GM18873 (cell line): ENCODE results near the gene GPR143.
"Not testable (repeated sequence)": the region's sequence is repeated elsewhere in the genome, so short reads cannot be mapped to it uniquely, and the experiment has no call there.

Source experiments
- ATAC-seq: cut with Tn5 transposase; IDR thresholded peaks from one replicate; pipeline ENCODE4 v1.9.1; 2021; ENCODE audit warnings: mild to moderate bottlenecking, moderate library complexity, moderate number of reproducible peaks; ENCODE audit not compliant: unreplicated experiment, low FRiP score

GPR143 gene

DNA sequence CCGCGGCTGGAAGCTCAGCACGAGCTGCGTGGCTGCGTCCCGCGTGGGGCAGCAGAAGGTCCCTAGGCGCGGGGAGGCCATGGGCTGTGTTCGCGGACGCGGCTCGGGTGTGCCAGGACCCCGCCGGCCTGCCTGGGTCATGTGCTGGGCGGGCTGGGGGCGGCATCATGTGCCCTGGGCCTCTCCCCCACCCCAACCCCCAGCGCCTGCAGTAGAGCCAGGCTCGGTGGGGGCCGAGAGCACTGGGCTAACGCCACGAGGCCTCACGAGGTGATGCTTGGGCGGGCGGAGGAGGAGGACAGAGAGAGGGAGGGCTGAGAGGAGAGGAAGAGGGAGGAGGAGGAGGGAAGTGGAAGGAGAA lies at the start of gene GPR143:
TSS of gene GPR143 (minus strand) at position 111 of the 361 bp plus-strand sequence. CDS start at position 81, 30 bp downstream.
- no peak for ATAC-seq

DNA sequence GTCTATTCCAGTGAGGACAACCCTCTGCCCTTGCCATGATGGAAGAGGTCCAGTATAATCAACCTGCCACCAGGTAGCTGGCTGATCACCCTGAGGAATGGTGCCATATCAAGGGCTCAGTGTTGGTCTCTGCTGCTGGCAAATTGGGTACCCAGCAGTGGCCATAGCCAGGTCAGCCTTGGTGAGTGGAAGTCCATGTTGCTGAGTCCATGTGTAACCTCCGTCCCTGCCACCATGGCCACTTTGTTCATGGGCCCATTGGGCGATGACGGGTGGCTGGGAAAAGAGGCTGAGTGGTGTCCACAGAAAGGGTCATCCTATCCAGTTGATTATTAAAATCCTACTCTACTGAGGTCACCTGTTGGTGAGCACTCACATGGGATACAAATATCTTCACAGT lies 45.4 kb upstream of the GPR143 start:
- ATAC-seq, result not testable (repeated sequence)

DNA sequence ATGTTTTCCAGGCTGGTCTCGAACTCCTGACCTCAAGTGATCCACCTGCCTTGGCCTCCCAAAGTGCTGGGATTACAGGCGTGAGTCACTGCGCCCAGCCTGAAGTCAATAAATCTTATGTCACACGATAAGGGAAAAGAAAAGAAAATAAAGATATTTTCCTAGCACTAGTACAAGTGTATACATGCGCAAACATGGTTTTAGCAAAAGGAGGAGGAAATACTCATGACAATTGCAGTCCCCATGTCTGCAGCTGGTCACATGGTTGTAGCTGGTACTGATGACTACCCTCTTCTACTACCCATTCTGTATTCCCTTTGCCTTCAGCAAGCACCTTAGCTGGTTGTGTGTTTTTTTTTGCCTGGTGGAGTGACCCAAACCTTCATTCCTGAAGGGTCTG lies 44.2 kb upstream of the GPR143 start:
- ATAC-seq, result not testable (repeated sequence)

DNA sequence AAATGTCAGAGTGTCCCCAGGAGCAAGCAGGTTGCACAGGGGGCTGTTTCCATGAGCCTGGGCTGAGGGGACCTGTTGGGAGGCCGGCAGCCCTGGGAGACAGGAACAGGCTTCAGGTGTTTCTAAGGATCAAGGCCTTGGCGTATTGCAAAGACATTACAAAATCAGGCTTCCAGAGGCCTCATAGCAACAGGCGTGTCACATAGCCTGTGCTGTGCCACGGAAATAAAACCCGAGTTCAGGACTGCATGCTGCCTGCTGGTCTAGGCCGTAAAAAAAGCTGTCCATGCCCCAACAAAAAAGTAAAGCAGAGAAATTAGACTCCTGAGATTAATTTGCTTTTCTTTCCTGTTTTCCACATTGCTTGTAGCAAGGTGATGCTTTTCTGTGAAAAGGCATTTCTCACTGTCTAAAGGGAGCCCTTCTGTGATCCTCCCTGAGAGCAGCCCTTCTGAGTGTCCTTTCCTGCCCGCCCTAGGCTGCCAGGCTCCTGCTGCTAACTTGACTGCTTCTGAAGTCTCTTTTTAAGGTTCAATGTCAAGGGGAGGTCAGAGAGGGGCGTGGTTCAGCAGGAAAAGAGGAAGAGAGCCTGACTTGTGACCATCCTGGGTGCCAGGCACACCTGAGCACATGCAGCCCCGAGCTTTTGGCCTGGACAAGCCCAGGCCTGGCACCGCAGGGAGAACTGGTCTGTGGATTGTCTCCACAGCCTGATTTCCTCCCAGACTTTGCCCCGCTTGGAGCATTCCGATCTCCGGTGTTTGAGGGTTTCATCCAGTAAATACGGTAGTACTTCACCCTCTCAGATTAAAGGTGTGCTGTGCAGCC lies 41.9 kb upstream of the GPR143 start:
- no peak for ATAC-seq

DNA sequence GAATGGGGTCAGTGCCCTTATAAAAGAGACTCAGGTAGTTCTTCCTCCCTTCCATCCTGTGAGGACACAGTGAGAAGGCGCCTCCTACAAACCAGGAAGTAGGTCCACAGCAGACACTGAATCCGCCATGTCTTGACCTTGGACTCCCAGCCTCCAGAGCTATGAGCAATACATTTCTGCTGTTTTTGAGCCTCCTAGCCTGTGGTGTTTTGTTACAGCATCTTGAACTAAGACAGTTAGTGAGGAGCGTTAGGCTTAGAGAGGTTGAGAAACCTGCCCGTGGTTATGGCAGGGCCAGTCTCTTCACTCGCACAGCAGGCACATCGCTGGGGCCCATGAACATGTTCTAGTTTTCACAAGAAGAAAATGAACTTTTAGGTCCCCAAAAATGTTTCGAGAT lies 40.3 kb upstream of the GPR143 start:
- ATAC-seq, result no peak

DNA sequence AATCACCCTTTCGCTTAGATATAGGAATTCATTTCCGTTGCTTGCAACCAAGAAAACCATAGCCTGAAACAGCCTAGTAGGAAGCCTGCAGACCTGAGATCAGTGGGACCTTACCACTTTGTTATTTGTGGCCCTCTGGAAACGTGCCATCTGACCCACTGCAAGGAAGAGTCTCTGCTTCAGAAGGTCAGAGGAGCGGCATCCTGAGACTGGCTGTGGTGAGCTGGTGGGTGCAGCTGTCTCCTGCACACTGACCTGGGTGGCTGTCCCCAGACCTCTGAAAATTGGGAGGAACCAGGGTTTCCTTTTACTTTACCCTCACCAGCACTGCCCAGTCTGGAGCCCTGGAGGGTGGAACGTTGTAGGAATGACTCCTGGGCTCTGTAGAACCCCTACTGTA lies 38.8 kb upstream of the GPR143 start:
- no peak for ATAC-seq

DNA sequence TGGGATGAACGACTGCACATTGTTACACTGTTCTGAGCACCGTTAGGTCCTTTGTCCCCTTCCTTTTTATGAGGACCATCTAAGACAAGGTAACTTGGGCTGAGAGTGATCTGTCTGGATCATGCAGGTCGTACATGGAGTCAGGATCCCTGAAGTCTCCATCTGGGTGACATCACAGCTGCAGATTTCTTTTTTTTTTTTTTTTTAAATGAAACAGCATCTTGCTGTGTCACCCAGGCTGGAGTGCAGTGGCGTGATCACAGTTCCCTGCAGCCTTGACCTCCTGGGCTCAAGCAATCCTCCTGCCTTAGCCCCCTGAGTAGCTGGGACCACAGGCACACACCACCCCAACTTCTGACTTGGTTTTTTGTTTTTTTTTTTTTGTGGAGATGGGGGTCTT lies 37.1 kb upstream of the GPR143 start:
- no peak for ATAC-seq

DNA sequence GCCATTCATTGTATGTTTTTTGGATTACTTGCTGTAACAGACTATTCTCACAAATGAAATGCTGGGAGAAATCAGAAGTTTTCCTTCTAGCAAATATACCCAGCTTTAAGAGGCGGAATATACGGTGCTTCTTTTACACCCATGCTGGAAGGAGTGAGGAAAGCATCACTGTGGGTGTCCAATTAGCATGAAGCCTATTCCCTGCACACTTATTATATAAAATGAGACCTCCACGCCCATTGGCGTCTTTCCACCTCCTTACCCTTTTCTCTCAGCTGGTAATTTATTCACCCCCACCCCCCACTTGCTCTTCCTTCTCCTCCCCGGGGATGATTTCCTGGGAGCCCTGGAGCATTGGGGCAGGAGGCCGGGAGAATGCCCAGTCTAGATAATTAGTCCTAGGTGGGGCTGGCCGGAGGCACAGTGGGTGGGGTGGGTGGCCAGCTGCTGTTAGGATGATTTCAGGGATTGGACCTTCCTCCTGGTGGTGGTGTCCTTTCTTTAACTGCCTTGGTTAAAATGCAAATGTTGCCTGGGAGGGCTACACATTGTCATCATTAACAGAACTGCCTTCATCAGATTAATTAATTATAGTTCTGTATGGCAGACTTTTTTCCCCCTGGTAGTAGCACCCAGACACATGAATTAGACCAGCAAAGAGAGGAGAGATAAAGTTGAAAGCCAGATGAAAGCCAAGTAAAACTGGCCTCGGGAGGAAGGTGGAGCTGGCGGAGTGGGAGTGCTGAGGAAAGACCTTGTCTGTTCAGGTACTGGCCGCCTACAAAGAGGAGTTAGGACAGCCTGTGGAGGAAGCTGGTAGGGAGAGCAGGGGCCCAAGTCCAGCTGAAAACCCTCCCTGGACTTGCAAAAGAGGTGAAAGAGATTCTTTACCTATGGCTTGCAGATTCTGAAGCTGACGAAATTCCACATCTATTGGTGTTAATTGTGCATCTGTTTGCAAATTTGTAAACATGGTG lies 32.0 kb upstream of the GPR143 start:
- no peak for ATAC-seq

DNA sequence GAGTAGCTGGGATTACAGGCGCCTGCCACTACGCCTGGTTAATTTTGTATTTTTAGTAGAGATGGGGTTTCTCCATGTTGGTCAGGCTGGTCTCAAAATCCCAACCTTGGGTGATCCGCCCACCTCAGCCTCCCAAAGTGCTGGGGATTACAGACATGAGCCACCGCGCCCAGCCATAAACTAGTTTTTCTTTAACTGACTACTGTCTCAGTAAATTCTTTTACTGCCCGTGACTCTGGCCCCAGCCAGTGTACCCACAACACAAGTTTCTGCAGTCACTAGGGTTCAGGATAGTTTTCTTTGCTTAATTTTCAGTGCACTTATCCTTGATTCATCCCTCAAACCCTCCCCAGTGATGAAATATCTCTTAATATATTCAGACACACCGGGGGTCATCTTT lies 28.8 kb upstream of the GPR143 start:
- no peak for ATAC-seq

DNA sequence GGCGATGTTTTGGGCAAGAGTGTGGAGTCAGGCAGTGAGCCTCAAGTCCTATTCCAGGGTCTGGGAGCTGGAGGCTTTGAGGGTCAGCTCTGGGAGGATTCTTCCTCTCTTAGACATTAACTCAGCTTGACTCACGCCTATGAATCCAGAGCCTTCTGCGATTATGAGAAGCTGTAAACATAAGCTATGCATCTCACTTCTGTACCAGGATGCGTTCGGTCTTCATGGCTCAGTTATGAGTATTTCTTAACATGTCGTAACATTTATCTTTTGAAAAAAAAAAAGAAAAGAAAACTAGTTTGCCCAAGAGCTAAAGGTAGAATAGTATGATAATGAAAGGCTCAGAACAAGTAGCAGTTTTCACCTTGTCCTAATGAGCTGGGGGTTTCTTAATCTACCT lies 25.2 kb upstream of the GPR143 start:
- ATAC-seq, result no peak

DNA sequence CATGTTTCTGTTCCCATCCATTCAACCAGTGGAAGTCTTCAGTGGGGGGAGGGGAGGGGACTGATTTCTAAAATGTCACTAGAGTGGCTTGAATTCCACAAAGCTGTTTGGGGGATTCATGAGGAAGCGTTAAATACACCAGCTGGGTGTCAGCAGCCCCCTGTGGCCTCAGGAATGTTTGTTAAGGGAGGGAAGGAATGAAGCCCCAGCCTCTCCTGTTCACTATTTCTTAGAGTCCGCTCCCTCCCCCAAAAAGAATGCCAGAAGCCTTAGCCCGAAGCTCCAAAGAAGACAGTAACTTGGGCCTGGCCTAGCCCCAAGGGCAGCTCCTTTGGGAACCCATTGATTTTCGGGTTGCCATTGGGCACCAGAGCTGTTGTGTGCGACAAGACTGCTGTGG lies 23.9 kb upstream of the GPR143 start:
- ATAC-seq, result no peak

DNA sequence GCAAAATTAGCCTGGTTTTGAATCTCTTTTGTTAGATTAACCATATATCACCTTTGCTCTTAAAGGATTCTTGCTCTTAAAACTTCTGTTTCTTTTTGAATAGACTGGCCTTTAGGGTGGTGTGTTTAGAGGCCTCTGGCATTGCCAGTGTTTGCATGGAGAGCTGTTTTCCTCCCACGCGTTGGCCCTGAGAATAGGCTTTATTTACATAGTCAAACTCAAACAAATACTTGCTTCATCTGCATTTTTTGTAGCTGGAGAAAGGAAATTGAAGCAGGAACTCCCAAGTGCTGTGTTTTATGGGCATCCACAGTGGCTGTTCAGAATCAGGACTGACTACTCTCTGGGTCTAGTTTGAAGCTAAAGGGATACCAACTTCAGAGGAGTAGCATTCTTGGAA lies 23.3 kb upstream of the GPR143 start:
- ATAC-seq, result no peak

DNA sequence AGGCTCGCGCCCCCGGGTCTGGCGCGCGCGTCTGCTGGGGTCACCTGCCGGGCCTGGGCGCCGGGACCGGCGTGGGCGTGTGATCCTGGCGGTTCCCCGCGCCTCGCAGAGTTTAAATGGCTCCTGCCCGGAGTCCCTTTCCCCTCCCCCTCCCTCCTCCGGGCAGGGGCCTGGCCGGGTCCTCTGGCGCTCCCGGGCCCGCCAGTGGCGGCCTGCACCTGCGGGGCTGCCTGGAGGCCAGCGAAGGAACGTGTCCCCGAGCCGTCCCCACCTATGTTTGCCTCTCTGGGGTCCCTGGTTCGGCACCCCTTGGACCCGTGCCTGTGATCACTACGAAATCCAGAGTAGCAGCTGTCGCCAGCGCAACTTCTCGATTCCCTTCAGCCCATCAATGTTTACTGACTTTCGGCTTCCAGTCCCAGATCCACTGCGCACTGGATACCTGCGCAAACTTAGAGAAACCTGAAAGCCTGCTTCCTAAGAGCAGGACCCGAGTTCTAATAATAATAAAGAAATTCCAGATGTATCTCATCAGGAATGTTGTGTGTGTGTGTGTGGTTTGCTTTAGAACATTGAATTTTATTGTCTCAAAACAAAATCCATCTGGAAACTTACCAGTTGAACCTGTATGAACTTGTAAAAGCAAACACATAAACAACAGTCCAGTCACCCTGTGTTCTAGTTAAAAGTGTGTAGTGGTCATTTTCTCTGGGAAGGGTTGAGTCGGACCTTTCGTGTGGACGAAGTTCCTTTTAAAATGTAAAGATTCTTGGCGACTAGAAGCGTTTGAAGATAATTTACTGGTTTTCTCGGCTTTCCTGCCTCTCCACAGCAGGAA lies 21.4 kb upstream of the GPR143 start:
- ATAC-seq, result no peak

DNA sequence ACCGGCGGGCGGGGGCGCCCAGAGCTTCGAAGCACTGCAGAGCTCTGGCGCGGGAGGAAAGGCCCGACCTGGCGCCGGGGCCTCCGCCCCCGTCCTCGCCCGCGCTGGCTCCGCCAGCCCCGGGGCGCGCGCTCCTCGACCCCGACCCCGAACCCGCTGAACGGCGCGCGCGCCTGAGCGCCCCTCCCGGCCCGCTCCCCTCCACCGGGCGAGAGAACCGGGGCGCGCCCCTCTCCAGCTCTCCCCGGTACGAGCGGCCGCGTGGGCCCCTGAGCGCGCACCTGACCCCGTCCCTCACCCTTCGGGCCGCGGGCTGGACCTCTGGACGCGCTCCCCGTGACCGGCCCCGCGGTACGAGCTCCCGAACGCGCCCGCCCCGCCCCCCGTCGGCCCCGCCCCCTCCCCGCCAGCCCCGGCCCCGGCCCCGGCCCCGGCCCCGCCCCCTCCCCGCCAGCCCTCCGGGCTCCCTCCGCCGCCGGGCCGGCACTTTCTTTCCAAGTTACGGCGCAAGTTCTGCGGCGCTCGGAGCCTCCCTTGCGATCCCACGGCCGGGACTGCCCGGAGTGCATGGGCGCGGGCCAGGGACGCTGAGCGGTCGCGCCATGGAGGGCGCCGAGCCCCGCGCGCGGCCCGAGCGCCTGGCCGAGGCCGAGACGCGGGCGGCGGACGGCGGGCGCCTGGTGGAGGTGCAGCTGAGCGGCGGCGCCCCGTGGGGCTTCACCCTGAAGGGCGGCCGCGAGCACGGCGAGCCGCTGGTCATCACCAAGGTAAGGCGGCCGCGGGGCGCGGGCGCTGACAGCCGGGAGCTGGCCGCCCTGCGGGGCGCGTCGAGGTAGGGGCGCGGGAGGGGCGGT lies 20.5 kb upstream of the GPR143 start, which contains the start of gene SHROOM2:
TSS of gene SHROOM2 (plus strand) at position 486 of the 854 bp plus-strand sequence. CDS start at position 603, 117 bp downstream.
- ATAC-seq, result no peak

DNA sequence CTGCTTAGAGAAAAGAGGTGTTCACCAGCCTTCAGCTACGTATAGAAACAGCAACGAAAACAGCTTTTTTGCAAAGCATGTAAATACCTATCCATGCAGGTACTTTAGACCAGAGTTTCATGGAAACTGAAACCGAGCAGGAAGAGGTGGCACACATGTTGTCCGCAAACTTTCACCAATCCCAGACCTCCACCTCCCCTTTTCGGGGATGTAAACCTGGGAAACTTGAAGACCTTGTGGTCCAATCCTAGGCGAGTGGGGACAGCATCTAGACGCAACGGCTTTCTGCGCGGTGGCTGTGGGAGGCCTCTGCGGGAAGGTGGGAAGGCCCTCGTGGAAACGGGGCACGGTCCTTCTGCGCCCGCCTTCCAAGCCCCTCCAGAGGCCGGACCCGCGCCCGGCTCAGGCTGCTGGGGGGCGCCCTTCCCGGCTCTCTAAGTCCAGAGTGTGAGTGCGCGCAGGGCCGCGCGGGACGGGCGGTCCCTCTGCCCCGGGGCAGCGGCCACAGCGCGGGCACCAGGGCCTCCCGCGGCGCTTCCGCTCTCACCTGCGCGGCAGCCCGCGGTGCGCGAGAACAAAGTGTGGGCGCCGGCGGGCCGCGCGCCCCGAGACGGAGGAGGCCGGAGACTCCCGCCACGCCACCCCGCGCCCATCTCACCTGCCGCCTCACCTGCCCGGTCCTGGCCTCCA lies 19.8 kb upstream of the GPR143 start:
- no peak for ATAC-seq

DNA sequence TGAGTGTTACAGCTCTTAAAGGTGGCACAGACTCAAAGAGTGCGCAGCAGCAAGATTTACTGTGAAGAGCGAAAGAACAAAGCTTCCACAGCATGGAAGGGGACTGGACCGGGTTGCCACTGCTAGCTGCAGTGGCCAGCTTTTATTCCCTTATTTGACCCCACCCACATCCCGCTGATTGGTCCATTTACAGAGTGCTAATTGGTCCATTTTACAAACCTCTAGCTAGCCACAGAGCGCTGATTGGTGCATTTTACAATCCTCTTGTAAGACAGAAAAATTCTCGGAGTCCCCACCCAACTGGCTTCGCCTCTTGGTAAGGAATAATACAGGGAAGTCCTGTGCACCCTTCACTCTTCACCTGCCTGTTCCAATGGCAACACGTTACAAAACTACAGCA lies 18.7 kb upstream of the GPR143 start:
- no peak for ATAC-seq

DNA sequence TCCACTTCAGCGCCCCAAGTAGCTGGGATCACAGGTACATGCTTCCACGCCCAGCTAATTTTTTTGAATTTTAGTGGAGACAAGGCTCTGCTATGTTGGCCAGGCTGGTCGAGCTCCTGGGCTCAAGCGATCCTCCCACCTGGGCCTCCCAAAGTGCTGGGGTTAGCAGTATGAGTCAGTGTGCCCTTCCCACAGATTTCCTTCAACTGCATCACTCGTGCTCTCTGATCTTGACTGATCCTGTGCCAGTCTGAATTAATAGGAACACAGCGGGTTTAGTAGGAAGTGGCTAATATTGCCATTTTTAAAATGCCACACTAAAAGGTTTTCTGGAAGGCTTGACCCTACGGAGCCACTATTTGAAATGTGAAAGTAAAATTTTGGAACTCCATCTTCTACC lies 16.3 kb upstream of the GPR143 start:
- ATAC-seq, result no peak

DNA sequence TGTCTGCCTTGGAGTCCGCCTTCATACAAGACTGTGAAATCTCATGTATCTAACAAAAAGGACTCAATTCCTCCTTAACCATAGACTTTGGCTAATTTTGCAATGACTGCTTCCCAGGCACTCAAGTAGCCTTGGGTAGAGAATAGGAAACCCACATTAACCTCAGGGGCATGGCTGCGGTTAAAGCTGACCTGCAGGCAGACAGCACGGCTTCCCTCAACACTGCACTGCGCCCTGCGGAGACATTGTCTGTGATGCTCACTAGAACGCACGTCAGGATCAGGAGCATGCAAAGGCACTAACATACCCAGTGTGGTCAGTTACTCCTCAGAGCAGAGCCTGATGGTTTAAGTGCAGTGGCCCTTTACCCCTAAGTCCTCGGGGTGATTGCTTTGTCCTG lies 10.3 kb upstream of the GPR143 start:
- ATAC-seq, result no peak

DNA sequence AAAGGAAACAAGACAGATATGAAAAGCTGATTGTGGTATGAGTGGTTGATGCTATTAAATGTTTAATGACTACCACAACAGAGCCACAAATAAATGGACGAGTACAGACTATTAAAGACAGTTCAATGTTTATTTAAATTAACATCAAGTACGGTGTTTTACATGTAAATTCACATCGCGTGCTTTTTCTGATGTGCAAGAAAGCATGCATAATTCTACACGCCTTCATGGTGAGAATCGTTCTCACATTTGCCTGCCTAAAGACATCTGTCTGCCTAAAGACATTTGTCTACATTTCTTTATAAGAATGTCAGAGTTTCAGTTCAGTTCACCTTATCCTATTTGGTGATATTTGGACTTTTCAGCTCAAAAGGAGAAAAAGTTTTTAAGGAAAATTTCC lies 7.3 kb upstream of the GPR143 start:
- ATAC-seq, result no peak
